IMR-90 (cell line): ENCODE measurements around the gene ZBTB46. TPM values are rescaled to one million over a fixed set of nuclear protein-coding genes. Genes with fewer than 3 reads are reported as not detected.
A peak's percentile ranks its signal among the peaks of the same experiment; 100 is the strongest.

Experiments used
- ATAC-seq: fragments of 200-7000 bp; cut with Tn5 transposase; 2 replicates; pipeline ENCODE4 v1.9.1; 2020; ENCODE audit warnings: low read depth, mild to moderate bottlenecking, moderate library complexity
- BruUV-seq: library from RNA; stranded (reverse); fragments of 400-500 nt; replicated peaks from 2 replicates; lab custom pipeline; 2021; lab: Mats Ljungman, UMichigan
- CTCF ChIA-PET: fragments of 300-600 bp; formaldehyde crosslinking; extraction: SDS; loops from one replicate; lab custom pipeline; 2021; ENCODE audit warnings: antibody characterized with exemption; lab: Yijun Ruan, JAX
- POLR2A ChIA-PET: fragments of 300-600 bp; sonication (Branson Sonifier 250); formaldehyde crosslinking; loops from one replicate; lab custom pipeline; 2022; ENCODE audit warnings: antibody characterized with exemption; ENCODE audit not compliant: unreplicated experiment; lab: Charles Lee
- DNase-seq: peaks from one replicate; pipeline ENCODE4 v3.0.0; 2013
- H2AFZ ChIP-seq: replicated peaks from 2 replicates; pipeline ENCODE3; 2013; ENCODE audit warnings: low read length, mild to moderate bottlenecking; ENCODE audit not compliant: poor library complexity
- H2AK5ac ChIP-seq: 2 replicates; pipeline ENCODE4 v1.6.1; 2013; ENCODE audit warnings: low read depth, low read length, inconsistent platforms
- H2AK9ac ChIP-seq: replicated peaks from 2 replicates; pipeline ENCODE3; 2013; ENCODE audit warnings: mild to moderate bottlenecking, low read depth, low read length, moderate library complexity; ENCODE audit not compliant: poor library complexity
- H2BK120ac ChIP-seq: 2 replicates; pipeline ENCODE4 v1.6.1; 2013; ENCODE audit warnings: low read depth, low read length, inconsistent platforms
- H2BK15ac ChIP-seq: 3 replicates; pipeline ENCODE4 v1.6.1; 2013; ENCODE audit warnings: low read depth, low read length, inconsistent platforms
- H2BK20ac ChIP-seq: 2 replicates; pipeline ENCODE4 v1.6.1; 2013; ENCODE audit warnings: low read depth, mild to moderate bottlenecking, inconsistent platforms, low read length, moderate library complexity
- H2BK5ac ChIP-seq: 2 replicates; pipeline ENCODE4 v1.6.1; 2013; ENCODE audit warnings: mild to moderate bottlenecking, low read depth, low read length, inconsistent platforms; ENCODE audit not compliant: poor library complexity, severe bottlenecking
- H3K14ac ChIP-seq: replicated peaks from 2 replicates; pipeline ENCODE4 v1.6.1; 2013; ENCODE audit warnings: low read depth, low read length, inconsistent platforms
- H3K18ac ChIP-seq: 2 replicates; pipeline ENCODE4 v1.6.1; 2013; ENCODE audit warnings: low read depth, low read length, control low read depth
- H3K23ac ChIP-seq: 2 replicates; pipeline ENCODE4 v1.6.1; 2013; ENCODE audit warnings: low read depth, low read length, inconsistent platforms
- H3K27ac ChIP-seq: 2 replicates; pipeline ENCODE4 v1.5.1; 2013; ENCODE audit warnings: mild to moderate bottlenecking, control low read depth, low read length; ENCODE audit not compliant: insufficient read depth
- H3K27me3 ChIP-seq: 2 replicates; pipeline ENCODE4 v1.6.1; 2013; ENCODE audit warnings: low read length; ENCODE audit not compliant: control insufficient read depth, insufficient read depth
- H3K36me3 ChIP-seq: 2 replicates; pipeline ENCODE4 v1.6.1; 2013; ENCODE audit warnings: low read length, mixed read lengths; ENCODE audit not compliant: control insufficient read depth, insufficient read depth
- H3K4ac ChIP-seq: 2 replicates; pipeline ENCODE4 v1.6.1; 2013; ENCODE audit warnings: low read depth, low read length, inconsistent platforms
- H3K4me1 ChIP-seq: 2 replicates; pipeline ENCODE4 v1.6.1; 2013; ENCODE audit warnings: low read length, mixed read lengths; ENCODE audit not compliant: control insufficient read depth, insufficient read depth
- H3K4me2 ChIP-seq: 2 replicates; pipeline ENCODE4 v1.6.1; 2013; ENCODE audit warnings: low read depth, mild to moderate bottlenecking, control low read depth, low read length, moderate library complexity
- H3K4me3 ChIP-seq: 2 replicates; pipeline ENCODE4 v1.5.1; 2013; ENCODE audit warnings: low read depth, mild to moderate bottlenecking, control low read depth, low read length, moderate library complexity; ENCODE audit not compliant: insufficient read depth
- H3K56ac ChIP-seq: 2 replicates; pipeline ENCODE4 v1.6.1; 2013; ENCODE audit warnings: low read length, inconsistent platforms; ENCODE audit not compliant: insufficient read depth; ENCODE audit errors: extremely low read depth
- H3K79me1 ChIP-seq, 2 experiments: 2 replicates each; pipeline ENCODE4 v1.6.1; 2013; ENCODE audit warnings: low read length in 2 of 2, inconsistent platforms in 1 of 2, low read depth in 1 of 2
- H3K9ac ChIP-seq: 2 replicates; pipeline ENCODE4 v1.6.1; 2013; ENCODE audit warnings: low read depth, low read length, control low read depth
- H3K9me1 ChIP-seq: 2 replicates; pipeline ENCODE4 v1.6.1; 2013; ENCODE audit warnings: low read length, inconsistent platforms; ENCODE audit not compliant: insufficient read depth
- H3K9me3 ChIP-seq: 2 replicates; pipeline ENCODE4 v1.6.1; 2013; ENCODE audit warnings: low read length; ENCODE audit not compliant: control insufficient read depth, insufficient read depth
- H4K20me1 ChIP-seq: 2 replicates; pipeline ENCODE4 v1.6.1; 2013; ENCODE audit warnings: low read length, inconsistent platforms; ENCODE audit not compliant: insufficient read depth
- H4K5ac ChIP-seq: 2 replicates; pipeline ENCODE4 v1.6.1; 2013; ENCODE audit warnings: mild to moderate bottlenecking, low read depth, low read length, control low read depth
- H4K8ac ChIP-seq, 2 experiments: 2 replicates each; pipeline ENCODE4 v1.6.1; 2013; ENCODE audit warnings: low read depth in 2 of 2, low read length in 2 of 2, control low read depth in 1 of 2, inconsistent platforms in 1 of 2
- H4K91ac ChIP-seq: 2 replicates; pipeline ENCODE4 v1.6.1; 2013; ENCODE audit warnings: low read depth, low read length, inconsistent platforms; ENCODE audit not compliant: insufficient read depth
- FOS ChIP-seq: fragments of 150-350 bp; IDR thresholded peaks from 2 replicates; pipeline ENCODE4 v1.6.1; 2016; ENCODE audit warnings: low read depth, low read length
- WGBS, 2 experiments: methylation state at CpG; one replicate each; pipeline versions ENCODE4 v1.1.5 to v1.1.7; 2013; ENCODE audit warnings: missing lambda C conversion rate in 2 of 2; ENCODE audit not compliant: insufficient read length in 1 of 2; ENCODE audit errors: extremely low coverage in 2 of 2; 5-methylcytosine and 5-hydroxymethylcytosine counted together
- dilution Hi-C: fragments of 300-500 bp; cut with HindIII; formaldehyde crosslinking; loops from one replicate; pipeline ENCODE4 v1.14.3; 2018; ENCODE audit warnings: low sequenced_read_pairs; ENCODE audit not compliant: unreplicated experiment
- in situ Hi-C: fragments of 300-500 bp; cut with MboI; formaldehyde crosslinking; loops from 3 replicates; pipeline ENCODE4 v1.14.3; 2019; ENCODE audit warnings: low sequenced_read_pairs, inconsistent platforms, mixed read lengths
- intact Hi-C: fragments of 100-400 bp; cut with micrococcal nuclease; formaldehyde crosslinking; loops from 2 replicates; pipeline ENCODE4 v1.10.0; 2022
- polyA plus RNA-seq, 3 experiments: library from polyadenylated mRNA; depleted of rRNA; stranded (reverse); fragments of >200 nt; gene quantifications; 2 replicates each; pipeline ENCODE4 v1.2.3, GENCODE V29; 2012; ENCODE audit warnings: low replicate concordance in 1 of 3
- total RNA-seq: library from RNA; depleted of rRNA; stranded (reverse); fragments of >200 nt; gene quantifications from 2 replicates; pipeline ENCODE4 v1.2.3, GENCODE V29; 2012

ZBTB46 gene
- total and polyA plus RNA-seq, 2 of the 4 experiments (the other 2 are of a cell fraction): 4.2 to 14.9 TPM

GRCh38 chr20:63700199-63701050 lies 130.6 kb downstream of the ZBTB46 start:
- Histone ChIP-seq H3K18ac (no peak overlapping the region), H3K4me3 (no peak overlapping the region), H2BK15ac (no peak overlapping the region), H3K9me1 (no peaks in the 10 kb centered on the region), H2AK5ac (peak overlapping the region; percentile 78), H4K8ac (peak overlapping the region in 1 of 2 experiments; percentile 91; a peak in 1 of 4 replicates), H3K79me1 (peaks cover 17 to 66% of the 10 kb centered on the region in 2 experiments; a peak in 3 of 4 replicates), H2AK9ac (peak overlapping the region; percentile 23), H2BK20ac (no peak overlapping the region), H3K4me2 (no peak overlapping the region), H3K9ac (no peak overlapping the region), H3K4me1 (peaks cover 22% of the 10 kb centered on the region), H3K27me3 (no peaks in the 10 kb centered on the region), H2BK120ac (peak overlapping the region; percentile 65; the same call in 1 of the 2 replicates), H4K91ac (no peak overlapping the region), H3K4ac (no peak overlapping the region), H3K23ac (no peak overlapping the region), H2AFZ (no peak overlapping the region), H4K20me1 (no peaks in the 10 kb centered on the region), H3K9me3 (no peaks in the 10 kb centered on the region), H2BK5ac (peak overlapping the region; percentile 98), H3K14ac (no peak overlapping the region), H3K56ac (0 out of 2 replicates have a peak overlapping the region, but pooled peaks have one; percentile 22), H3K36me3 (peaks cover 22% of the 10 kb centered on the region), H3K27ac (no peak overlapping the region; the same call in 1 of the 2 replicates), H4K5ac (no peak overlapping the region)
- DNase-seq (no peak), ATAC-seq (no peak)
- CTCF ChIA-PET: no interaction called here
- 90% methylated on average over 11 of the region's 43 CpGs; no CpG with 5 or more reads in 1 of the 2 experiments for WGBS, 2 experiments
- in situ Hi-C loops (loop anchor here (10.0 kb wide), 1 partner anchor 164 kb away; the partner anchor contains the start of genes ABHD16B and TPD52L2), intact Hi-C loops (no loop called here), dilution Hi-C loops (no loop called here)
- no peak for TF ChIP-seq FOS
- no TSS peak for BruUV-seq
- POLR2A ChIA-PET: no interaction called here
